K562 (cell line): ENCODE measurements around the gene RAD1. TPM values are rescaled to one million over a fixed set of nuclear protein-coding genes. Genes with fewer than 3 reads are reported as not detected.
"Not testable (repeated sequence)": the region's sequence is repeated elsewhere in the genome, so short reads cannot be mapped to it uniquely, and the experiment has no call there.

ENCODE experiments used
- ATAC-seq: fragments of 200-7000 bp; cut with Tn5 transposase; 3 replicates; pipeline ENCODE4 v1.9.1; 2020; ENCODE audit warnings: moderate library complexity
- BruUV-seq: library from RNA; stranded (reverse); fragments of 400-500 nt; replicated peaks from 2 replicates; lab custom pipeline; 2021; lab: Mats Ljungman, UMichigan
- CTCF ChIA-PET: fragments of 300-600 bp; formaldehyde crosslinking; extraction: SDS; loops from one replicate; lab custom pipeline; 2021; ENCODE audit warnings: low intra/inter-chr PET ratio; lab: Yijun Ruan, JAX
- POLR2A ChIA-PET: fragments of 300-600, 350-650 bp; sonication (Branson Sonifier 250); formaldehyde crosslinking; extraction: SDS; loops from one replicate; lab custom pipeline; 2021; ENCODE audit warnings: antibody characterized with exemption, inconsistent platforms; lab: Yijun Ruan, JAX
- DNase-seq, 4 experiments: peaks; one replicate each; pipeline versions ENCODE4 v3.0.0 to v3.0.0-alpha.2; 2011 to 2018; ENCODE audit warnings: low spot score in 3 of 4, mixed read lengths in 3 of 4; ENCODE audit errors: extremely low read depth in 1 of 4
- FAIRE-seq: peaks from 2 replicates; lab custom pipeline; 2011; peaks lifted over from hg19 to GRCh38; lab: Jason Lieb, UNC
- H2AFZ ChIP-seq: 2 replicates; pipeline ENCODE4 v1.6.0; 2011; ENCODE audit warnings: low read depth, low read length, control low read depth, inconsistent platforms
- H3K27ac ChIP-seq: fragments of 200-600 bp; 3 replicates; pipeline ENCODE4 v1.8.0; 2011; ENCODE audit warnings: low read depth, mild to moderate bottlenecking, control low read depth, inconsistent platforms, low read length, moderate library complexity, mixed read lengths; ENCODE audit errors: extremely low read depth
- H3K27me3 ChIP-seq, 2 experiments: fragments of 300-600 bp in 1 of 2; 2 replicates in 1 of 2; 3 replicates in 1 of 2; pipeline versions ENCODE4 v1.6.0 to v1.8.0; 2011; ENCODE audit warnings: inconsistent platforms in 2 of 2, low read length in 2 of 2, mild to moderate bottlenecking in 1 of 2, mixed read lengths in 1 of 2, moderate library complexity in 1 of 2; ENCODE audit not compliant: control insufficient read depth in 2 of 2, insufficient read depth in 2 of 2
- H3K36me3 ChIP-seq: fragments of 300-600 bp; 3 replicates; pipeline ENCODE4 v1.8.0; 2011; ENCODE audit warnings: mild to moderate bottlenecking, low read length, inconsistent platforms; ENCODE audit not compliant: control insufficient read depth, insufficient read depth
- H3K4me1 ChIP-seq, 2 experiments: fragments of 200-600 bp in 1 of 2; replicated peaks in 1 of 2; 2 replicates in 1 of 2; 3 replicates in 1 of 2; pipeline versions ENCODE4 v1.5.1 to v1.8.0; 2011; ENCODE audit warnings: inconsistent platforms in 2 of 2, low read length in 2 of 2, mild to moderate bottlenecking in 1 of 2, mixed read lengths in 1 of 2, moderate library complexity in 1 of 2; ENCODE audit not compliant: control insufficient read depth in 2 of 2, insufficient read depth in 2 of 2
- H3K4me2 ChIP-seq: 2 replicates; pipeline ENCODE4 v1.6.1; 2011; ENCODE audit warnings: low read length, control low read depth, inconsistent platforms, mixed read lengths; ENCODE audit not compliant: insufficient read depth
- H3K4me3 ChIP-seq: fragments of 200-600 bp; sonication (generic), shearing (Covaris generic); 2 replicates; pipeline ENCODE4 v1.5.1; 2016; ENCODE audit warnings: control low read depth, inconsistent platforms
- H3K79me2 ChIP-seq: fragments of 200-600 bp; 3 replicates; pipeline ENCODE4 v1.8.0; 2011; ENCODE audit warnings: low read length, inconsistent platforms; ENCODE audit not compliant: control insufficient read depth, insufficient read depth
- H3K9ac ChIP-seq, 2 experiments: 2 replicates each; pipeline versions ENCODE4 v1.6.0 to v1.6.1; 2011; ENCODE audit warnings: low read depth in 2 of 2, low read length in 2 of 2, control low read depth in 1 of 2, inconsistent platforms in 1 of 2, mild to moderate bottlenecking in 1 of 2, mixed read lengths in 1 of 2; ENCODE audit not compliant: insufficient read depth in 1 of 2
- H3K9me1 ChIP-seq: one replicate; pipeline ENCODE4 v1.6.0; 2011; ENCODE audit warnings: inconsistent platforms, mild to moderate bottlenecking, low read length, moderate library complexity; ENCODE audit not compliant: control insufficient read depth, insufficient read depth
- H3K9me3 ChIP-seq: replicated peaks from 2 replicates; pipeline ENCODE4 v1.5.1; 2011; ENCODE audit warnings: low read depth, low read length, inconsistent platforms; ENCODE audit not compliant: control insufficient read depth, insufficient read depth
- H4K20me1 ChIP-seq: replicated peaks from 2 replicates; pipeline ENCODE4 v1.6.1; 2011; ENCODE audit warnings: low read length, inconsistent platforms, mixed read lengths; ENCODE audit not compliant: control insufficient read depth, insufficient read depth
- DMBX1 ChIP-seq: fragments of 250-450 bp; sonication (Bioruptor Pico); IDR thresholded peaks from 2 replicates; pipeline ENCODE4 v1.8.0; 2022; ENCODE audit warnings: inconsistent platforms, mild to moderate bottlenecking, moderate library complexity, borderline replicate concordance
- EHMT2 ChIP-seq: fragments of 450-650 bp; IDR thresholded peaks from 2 replicates; pipeline ENCODE4 v1.6.1; 2018; ENCODE audit warnings: antibody characterized with exemption
- HINFP ChIP-seq: fragments of 450-650 bp; conservative IDR thresholded peaks from 2 replicates; pipeline ENCODE4 v1.6.1; 2016; ENCODE audit warnings: missing genetic modification characterization, low read depth, mild to moderate bottlenecking, control low read depth, missing compliant biosample characterization
- HLTF ChIP-seq: fragments of 450-650 bp; IDR thresholded peaks from 2 replicates; pipeline ENCODE4 v1.6.1; 2016
- IRF9 ChIP-seq: fragments of 450-650 bp; IDR thresholded peaks from 2 replicates; pipeline ENCODE4 v1.6.1; 2016; ENCODE audit warnings: missing biosample characterization, missing genetic modification characterization
- MECOM ChIP-seq: fragments of 250-450 bp; sonication (Bioruptor Pico); IDR thresholded peaks from 2 replicates; pipeline ENCODE4 v1.8.0; 2022; ENCODE audit warnings: inconsistent platforms
- POLR2B ChIP-seq: fragments of 450-650 bp; IDR thresholded peaks from 2 replicates; pipeline ENCODE4 v1.6.1; 2018; ENCODE audit warnings: low read depth; ENCODE audit not compliant: partially characterized antibody
- SMAD4 ChIP-seq: fragments of 250-450 bp; sonication (Bioruptor Pico); conservative IDR thresholded peaks from 2 replicates; pipeline ENCODE4 v1.8.0; 2021; ENCODE audit warnings: inconsistent platforms, mild to moderate bottlenecking, moderate library complexity
- SUPT5H ChIP-seq: fragments of 450-650 bp; IDR thresholded peaks from 2 replicates; pipeline ENCODE4 v1.6.1; 2016
- ZNF592 ChIP-seq: fragments of 450-650 bp; IDR thresholded peaks from 2 replicates; pipeline ENCODE4 v1.6.1; 2017; ENCODE audit warnings: antibody characterized with exemption, mild to moderate bottlenecking
- WGBS: fragments of 100-300 bp; shearing (Covaris generic); methylation state at CpG from one replicate; pipeline ENCODE4 v1.1.6; 2016; ENCODE audit warnings: low coverage, mixed read lengths; ENCODE audit not compliant: insufficient coverage; ENCODE audit errors: missing lambda C conversion rate; 5-methylcytosine and 5-hydroxymethylcytosine counted together
- in situ Hi-C: fragments of 300-500 bp; cut with MboI; formaldehyde crosslinking; loops from 4 replicates; pipeline ENCODE4 v1.15.0; 2018; ENCODE audit warnings: inconsistent platforms, mixed read lengths
- intact Hi-C: fragments of 100-400 bp; cut with micrococcal nuclease; formaldehyde crosslinking; loops from 2 replicates; pipeline ENCODE4 v1.14.2; 2022
- polyA plus RNA-seq, 8 experiments: library from polyadenylated mRNA; depleted of rRNA in 4 of 8; stranded (reverse) in 5 of 8; unstranded in 3 of 8; fragments of >200 nt; fragmentation: Nextera tagmentation in 2 of 8; fragmentation: Illumina TruSeq in 1 of 8; extraction: Ambion mirVana in 2 of 8; extraction: Trizol in 1 of 8; gene quantifications; 2 replicates each; pipeline versions ENCODE4 v1.2.1 to v1.2.3, GENCODE V29; 2011 to 2014; ENCODE audit warnings: inconsistent platforms in 1 of 8, missing spikeins in 1 of 8
- total RNA-seq, 7 experiments: library from RNA; depleted of rRNA in 6 of 7; stranded (reverse); fragments of >200 nt in 6 of 7; fragmentation: Illumina TruSeq in 2 of 7; extraction: Trizol in 2 of 7; gene quantifications; 2 replicates each; pipeline versions ENCODE4 v1.2.1 to v1.2.3, GENCODE V29; 2011 to 2021; ENCODE audit warnings: low replicate concordance in 1 of 7

RAD1 gene
- total and polyA plus RNA-seq, 9 of the 15 experiments (the other 6 are each of a cell fraction or from before 2014, with no cell fraction given) = 44.5 to 148 (median 60.8) TPM

GRCh38 chr5:34923256-34923655 lies 8.0 kb upstream of the RAD1 start:
- H3K4me2 ChIP-seq, H2AFZ ChIP-seq, H4K20me1 ChIP-seq, H3K4me3 ChIP-seq, BruUV-seq, DNase-seq, H3K9me1 ChIP-seq, intact Hi-C loops, CTCF ChIA-PET, FAIRE-seq: not testable (repeated sequence)
- WGBS = 58% methylated on average over 9 of the region's 9 CpGs
- POLR2A ChIA-PET = interaction anchor here (0.7 to 4.2 kb wide), 5 partner anchors 8 to 196 kb away, joined by 3 to 37 read pairs (median 3); partner anchors contain the start of genes BRIX1 and RAD1
- H3K4me1 ChIP-seq = peaks cover 17 to 19% of the 10 kb centered on the region in 2 experiments
- peak; percentile 24 for ATAC-seq
- in situ Hi-C loops = loop anchor here (25.0 kb wide), 1 partner anchor 1461 kb away; no protein-coding TSS in a partner anchor
- peaks cover 96% of the 10 kb centered on the region for H3K36me3 ChIP-seq
- TF ChIP-seq ZNF592 (peak; percentile 41), EHMT2 (peak; percentile 29; the same call in 1 of the 2 replicates), DMBX1 (CRISPR knock-in tag) (peak; percentile 58; the same call in 1 of the 2 replicates), POLR2B (peak; percentile 15), SUPT5H (peak; percentile 25; the same call in 1 of the 2 replicates), HLTF (peak; percentile 58; the same call in 1 of the 2 replicates), HINFP (0 out of 2 replicates have a peak, but pooled peaks have one; percentile 7), IRF9 (tag) (peak; percentile 24; the same call in 1 of the 2 replicates), SMAD4 (CRISPR knock-in tag) (0 out of 2 replicates have a peak, but pooled peaks have one; percentile 23), MECOM (CRISPR knock-in tag) (0 out of 2 replicates have a peak, but pooled peaks have one; percentile 4)
- TF ChIP-seq, all 486 proteins: peak for 10; not testable (repeated sequence) for 476
- H3K79me2 ChIP-seq = peaks cover 74% of the 10 kb centered on the region
- peak overlapping the region; percentile 18 to 59; a peak in 2 of 4 replicates for H3K9ac ChIP-seq
- H3K27me3 ChIP-seq, H3K9me3 ChIP-seq: not testable (repeated sequence)
- H3K27ac ChIP-seq = peak overlapping the region; percentile 78
